Inferior parietal cortex (tissue), 1 donor: ENCODE measurements around the gene SLIRP.
"Not testable (repeated sequence)": the region's sequence is repeated elsewhere in the genome, so short reads cannot be mapped to it uniquely, and the experiment has no call there.

Experiments used
- DNase-seq: peaks from one replicate; pipeline ENCODE4 v3.0.0-alpha.2; 2016; ENCODE audit errors: extremely low spot score

The SLIRP gene

GRCh38 chr14:77746064-77746702 is 38.3 kb downstream of the SLIRP start:
- DNase-seq, result no peak

- not testable (repeated sequence) for DNase-seq
These were observed 39.5 kb downstream of the SLIRP start for GRCh38 chr14:77747425-77747824.

GRCh38 chr14:77752266-77752665 is 44.4 kb downstream of the SLIRP start:
- no peak for DNase-seq

GRCh38 chr14:77752799-77753516 is 45.1 kb downstream of the SLIRP start:
- no peak for DNase-seq

- DNase-seq, result peak; percentile 57
These were observed 52.7 kb downstream of the SLIRP start, which contains the start of gene SNW1 for GRCh38 chr14:77760381-77761204. Gene SNW1, minus strand, starts transcription at chr14:77761156. Its CDS starts 29 bp downstream, at chr14:77761127.

- DNase-seq, result peak; percentile 100
These were observed 53.5 kb downstream of the SLIRP start for GRCh38 chr14:77761205-77761931.

- no peak for DNase-seq
These were observed 55.4 kb downstream of the SLIRP start for GRCh38 chr14:77763316-77763715.

- DNase-seq, result no peak
These were observed 56.1 kb downstream of the SLIRP start for GRCh38 chr14:77763978-77764377.
